Measurements from ENCODE around the gene IL24. TPM values are rescaled to one million over a fixed set of nuclear protein-coding genes. Genes with fewer than 3 reads are reported as not detected.
A peak's percentile ranks its signal among the peaks of the same experiment; 100 is the strongest.

IL24 gene
- total and polyA plus RNA-seq, 2 donors (not counting 1 experiment from before 2014, with no cell fraction given), result 0.17 to 0.54 TPM

DNA sequence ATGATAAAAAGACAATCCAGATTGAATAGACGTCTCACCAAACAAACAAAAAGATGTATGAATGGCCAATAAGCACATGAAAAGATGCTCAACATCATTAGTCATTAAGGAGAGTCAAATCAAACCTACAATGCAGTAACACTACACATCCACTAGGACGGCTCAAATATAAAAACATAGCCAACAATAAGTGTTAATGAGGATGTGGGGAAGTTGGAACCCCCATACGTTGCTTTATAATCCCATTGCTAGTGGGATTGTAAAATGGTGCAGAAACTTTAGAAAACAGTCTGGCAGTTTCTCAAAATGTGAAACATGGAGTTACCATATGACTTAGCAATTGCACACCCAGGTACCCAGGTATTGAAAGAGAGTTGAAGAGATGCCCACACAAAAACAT is 14.7 kb upstream of the IL24 start:
- Histone ChIP-seq H2AFZ (ENCODE audit: low read length) (no peak overlapping the region), H3K4me1 (ENCODE audit: control insufficient read depth, extremely low read depth, insufficient read depth, low read length) (peaks cover 4% of the 10 kb centered on the region), H3K4me3 (replicated peaks in 1 of 4; ENCODE audit: control extremely low read depth in 1 of 4, insufficient read depth in 1 of 4, low read depth in 3 of 4, low read length in 4 of 4) (no peak overlapping the region), H3K79me2 (ENCODE audit: control insufficient read depth, insufficient read depth, low read length) (no peaks in the 10 kb centered on the region), H3K9ac (ENCODE audit: insufficient read depth, low read length) (no peak overlapping the region), H3K27ac (ENCODE audit: insufficient read depth, low read length) (no peak overlapping the region), H4K20me1 (ENCODE audit: control insufficient read depth, extremely low read depth, insufficient read depth, low read length) (no peaks in the 10 kb centered on the region), H3K27me3 (ENCODE audit: control insufficient read depth, insufficient read depth, low read length) (no peaks in the 10 kb centered on the region), H3K36me3 (ENCODE audit: control insufficient read depth, insufficient read depth, low read length) (no peaks in the 10 kb centered on the region), H3K4me2 (ENCODE audit: extremely low read depth, insufficient read depth, low read length) (no peak overlapping the region), H3K9me3 (ENCODE audit: control insufficient read depth, insufficient read depth, low read depth, low read length) (no peaks in the 10 kb centered on the region)
- DNase-seq (ENCODE audit: low read depth in 2 of 2), result no peak
- TF ChIP-seq EZH2 (IDR thresholded peaks at IDR 0.05; ENCODE audit: low read length, missing control alignments) (no peak), CTCF (conservative IDR thresholded peaks at IDR 0.05 in 1 of 2, IDR thresholded peaks at IDR 0.05 in 1 of 2; ENCODE audit: low read depth in 1 of 2, low read length in 2 of 2) (no peak)

GRCh38 chr1:206883160-206883559 is 14.1 kb upstream of the IL24 start:
- no peaks in the 10 kb centered on the region for H4K20me1 ChIP-seq (ENCODE audit: control insufficient read depth, extremely low read depth, insufficient read depth, low read length)
- no peaks in the 10 kb centered on the region for H3K36me3 ChIP-seq (ENCODE audit: control insufficient read depth, insufficient read depth, low read length)
- no peaks in the 10 kb centered on the region for H3K27me3 ChIP-seq (ENCODE audit: control insufficient read depth, insufficient read depth, low read length)
- DNase-seq (ENCODE audit: low read depth in 2 of 2), result peak in 1 of 2 donors; percentile 71
- TF ChIP-seq EZH2 (IDR thresholded peaks at IDR 0.05; ENCODE audit: low read length, missing control alignments) (no peak), CTCF (conservative IDR thresholded peaks at IDR 0.05 in 1 of 2, IDR thresholded peaks at IDR 0.05 in 1 of 2; ENCODE audit: low read depth in 1 of 2, low read length in 2 of 2) (no peak)
- H3K4me3 ChIP-seq (replicated peaks in 1 of 4; ENCODE audit: control extremely low read depth in 1 of 4, insufficient read depth in 1 of 4, low read depth in 3 of 4, low read length in 4 of 4), result no peak overlapping the region
- H3K79me2 ChIP-seq (ENCODE audit: control insufficient read depth, insufficient read depth, low read length), result no peaks in the 10 kb centered on the region
- no peak overlapping the region for H3K9ac ChIP-seq (ENCODE audit: insufficient read depth, low read length)
- H3K4me2 ChIP-seq (ENCODE audit: extremely low read depth, insufficient read depth, low read length), result no peak overlapping the region
- peaks cover 9% of the 10 kb centered on the region for H3K4me1 ChIP-seq (ENCODE audit: control insufficient read depth, extremely low read depth, insufficient read depth, low read length)
- no peaks in the 10 kb centered on the region for H3K9me3 ChIP-seq (ENCODE audit: control insufficient read depth, insufficient read depth, low read depth, low read length)
- H3K27ac ChIP-seq (ENCODE audit: insufficient read depth, low read length), result no peak overlapping the region
- H2AFZ ChIP-seq (ENCODE audit: low read length), result no peak overlapping the region

DNA sequence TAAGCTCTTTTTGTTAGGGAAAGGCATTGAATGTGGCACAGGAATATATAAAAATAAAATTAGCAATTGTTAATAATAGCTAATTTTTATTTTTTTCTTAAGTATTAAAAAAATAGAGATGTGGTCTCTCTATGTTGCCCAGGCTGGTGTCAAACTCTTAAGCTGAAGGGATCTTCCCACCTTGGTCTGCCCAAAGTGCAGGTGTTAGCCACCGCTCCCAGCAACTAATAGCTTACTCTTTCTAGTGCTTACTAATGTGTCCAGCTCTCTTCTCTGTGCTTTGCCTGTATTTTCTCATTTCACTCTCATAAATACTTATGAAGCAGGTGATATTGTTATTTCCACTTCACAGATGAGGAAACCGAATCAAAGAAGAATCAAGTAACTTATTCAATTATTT is 13.4 kb upstream of the IL24 start:
- DNase-seq (ENCODE audit: low read depth in 2 of 2), result no peak
- Histone ChIP-seq H3K9me3 (ENCODE audit: control insufficient read depth, insufficient read depth, low read depth, low read length) (no peaks in the 10 kb centered on the region), H3K4me1 (ENCODE audit: control insufficient read depth, extremely low read depth, insufficient read depth, low read length) (peaks cover 9% of the 10 kb centered on the region), H3K27me3 (ENCODE audit: control insufficient read depth, insufficient read depth, low read length) (no peaks in the 10 kb centered on the region), H4K20me1 (ENCODE audit: control insufficient read depth, extremely low read depth, insufficient read depth, low read length) (no peaks in the 10 kb centered on the region), H3K36me3 (ENCODE audit: control insufficient read depth, insufficient read depth, low read length) (no peaks in the 10 kb centered on the region), H3K27ac (ENCODE audit: insufficient read depth, low read length) (no peak overlapping the region), H3K79me2 (ENCODE audit: control insufficient read depth, insufficient read depth, low read length) (no peaks in the 10 kb centered on the region), H3K4me3 (replicated peaks in 1 of 4; ENCODE audit: control extremely low read depth in 1 of 4, insufficient read depth in 1 of 4, low read depth in 3 of 4, low read length in 4 of 4) (no peak overlapping the region), H3K4me2 (ENCODE audit: extremely low read depth, insufficient read depth, low read length) (no peak overlapping the region), H3K9ac (ENCODE audit: insufficient read depth, low read length) (no peak overlapping the region), H2AFZ (ENCODE audit: low read length) (no peak overlapping the region)
- TF ChIP-seq EZH2 (IDR thresholded peaks at IDR 0.05; ENCODE audit: low read length, missing control alignments), result no peak
- TF ChIP-seq CTCF (conservative IDR thresholded peaks at IDR 0.05 in 1 of 2, IDR thresholded peaks at IDR 0.05 in 1 of 2; ENCODE audit: low read depth in 1 of 2, low read length in 2 of 2), result no peak
